GM18867 (cell line): ENCODE data around the gene DLGAP1.
"Not testable (repeated sequence)": the region's sequence is repeated elsewhere in the genome, so short reads cannot be mapped to it uniquely, and the experiment has no call there.

Experiments used
- ATAC-seq: cut with Tn5 transposase; IDR thresholded peaks from one replicate; pipeline ENCODE4 v1.9.1; 2021; ENCODE audit warnings: mild to moderate bottlenecking, moderate library complexity; ENCODE audit not compliant: unreplicated experiment

The DLGAP1 gene

GRCh38 chr18:3581890-3582289 lies 873.2 kb downstream of the DLGAP1 start:
- no peak for ATAC-seq

- ATAC-seq = not testable (repeated sequence)
These were observed 874.5 kb downstream of the DLGAP1 start for GRCh38 chr18:3580523-3581025.

DNA sequence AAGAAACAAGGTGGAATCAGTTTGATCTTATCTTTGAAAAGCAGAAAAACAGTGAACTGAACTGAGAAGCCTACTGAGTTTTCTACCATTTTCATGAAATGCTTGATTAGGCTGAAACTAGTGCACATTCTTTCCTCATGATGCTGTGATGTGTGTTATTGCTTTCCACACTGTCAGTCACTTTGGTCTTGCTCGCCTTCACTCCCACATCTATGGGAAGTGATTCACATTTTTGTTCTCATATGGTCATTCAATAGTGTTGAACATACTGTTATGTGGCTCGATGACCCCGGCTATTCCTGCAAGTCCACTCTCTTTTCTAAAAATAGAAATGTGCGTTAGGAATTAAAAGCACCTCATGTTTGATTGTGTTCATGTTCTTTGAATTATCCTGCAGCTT lies 875.4 kb downstream of the DLGAP1 start:
- ATAC-seq = no peak

- no peak for ATAC-seq
These were observed 876.5 kb downstream of the DLGAP1 start for GRCh38 chr18:3578621-3579020.

- ATAC-seq = no peak
These were observed 877.7 kb downstream of the DLGAP1 start for GRCh38 chr18:3577281-3577855.

- no peak for ATAC-seq
These were observed 882.3 kb downstream of the DLGAP1 start for GRCh38 chr18:3572761-3573160.

DNA sequence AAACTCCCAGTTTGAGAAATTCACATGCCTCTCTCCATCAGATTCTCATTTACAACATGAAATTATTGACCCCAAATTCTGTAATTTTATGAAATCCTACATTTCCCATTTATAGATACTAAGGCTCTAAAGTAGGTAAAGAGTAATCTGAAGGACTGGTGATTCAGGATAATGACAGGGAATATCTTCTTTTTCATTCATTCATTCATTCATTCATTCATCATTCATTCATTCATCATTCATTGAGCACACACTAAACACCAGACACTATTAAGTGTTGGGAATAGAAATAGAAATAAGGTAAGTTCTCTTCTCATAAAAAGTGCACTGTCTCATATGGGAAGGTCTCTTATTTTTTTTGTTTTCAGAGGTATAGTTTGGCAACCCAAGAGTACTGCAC lies 888.3 kb downstream of the DLGAP1 start:
- ATAC-seq = no peak

GRCh38 chr18:3560755-3561154 lies 894.4 kb downstream of the DLGAP1 start:
- ATAC-seq = no peak

DNA sequence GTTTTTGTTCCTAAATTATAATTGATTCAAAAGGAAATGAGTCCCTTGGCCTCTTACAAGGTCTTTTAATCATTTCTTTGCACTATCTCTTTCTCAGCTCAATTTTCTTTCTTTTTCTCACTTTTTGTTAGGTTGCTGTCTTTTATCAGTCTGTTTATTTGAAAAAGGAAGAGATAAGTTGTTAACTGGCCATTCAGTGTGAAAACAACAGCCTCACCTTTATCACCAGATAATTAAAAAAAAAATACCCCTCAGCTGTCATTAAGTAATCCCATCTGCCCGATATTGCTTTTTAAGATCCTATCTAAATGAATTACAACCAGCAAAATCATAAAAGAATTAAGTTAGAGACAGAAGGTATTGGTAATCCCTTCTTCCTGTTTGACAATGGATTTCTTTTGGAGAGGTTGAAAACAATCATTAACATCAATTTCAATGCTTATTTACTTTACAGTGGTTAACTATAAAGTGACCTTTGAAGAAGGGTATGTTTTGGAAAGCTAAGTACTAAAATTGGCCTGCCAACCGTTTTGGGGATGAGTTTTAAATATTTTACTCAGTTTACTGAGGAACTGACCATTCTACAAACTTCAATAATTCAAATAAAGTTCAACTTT lies 900.2 kb downstream of the DLGAP1 start:
- ATAC-seq = no peak

- no peak for ATAC-seq
These were observed 901.0 kb downstream of the DLGAP1 start for GRCh38 chr18:3554091-3554601.

DNA sequence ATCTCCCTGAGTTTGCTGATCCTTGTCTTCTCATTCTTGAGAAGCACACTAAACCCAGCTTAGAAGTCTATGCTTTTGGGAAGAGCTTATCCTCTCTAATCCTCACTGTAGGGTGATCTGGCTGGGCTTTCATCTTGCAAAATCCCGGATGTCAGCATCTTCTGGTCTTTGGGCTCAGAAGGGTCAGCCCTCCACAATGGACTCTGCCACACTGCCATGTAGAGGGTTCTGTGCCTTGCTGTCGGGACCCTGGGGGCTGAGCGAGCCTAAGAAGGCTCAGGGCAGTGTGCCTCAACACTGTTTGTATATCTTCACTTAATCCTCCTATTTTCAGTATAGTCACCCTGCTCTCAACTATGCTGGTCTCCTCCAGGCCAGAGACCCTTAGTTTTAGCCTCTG lies 902.8 kb downstream of the DLGAP1 start:
- no peak for ATAC-seq

DNA sequence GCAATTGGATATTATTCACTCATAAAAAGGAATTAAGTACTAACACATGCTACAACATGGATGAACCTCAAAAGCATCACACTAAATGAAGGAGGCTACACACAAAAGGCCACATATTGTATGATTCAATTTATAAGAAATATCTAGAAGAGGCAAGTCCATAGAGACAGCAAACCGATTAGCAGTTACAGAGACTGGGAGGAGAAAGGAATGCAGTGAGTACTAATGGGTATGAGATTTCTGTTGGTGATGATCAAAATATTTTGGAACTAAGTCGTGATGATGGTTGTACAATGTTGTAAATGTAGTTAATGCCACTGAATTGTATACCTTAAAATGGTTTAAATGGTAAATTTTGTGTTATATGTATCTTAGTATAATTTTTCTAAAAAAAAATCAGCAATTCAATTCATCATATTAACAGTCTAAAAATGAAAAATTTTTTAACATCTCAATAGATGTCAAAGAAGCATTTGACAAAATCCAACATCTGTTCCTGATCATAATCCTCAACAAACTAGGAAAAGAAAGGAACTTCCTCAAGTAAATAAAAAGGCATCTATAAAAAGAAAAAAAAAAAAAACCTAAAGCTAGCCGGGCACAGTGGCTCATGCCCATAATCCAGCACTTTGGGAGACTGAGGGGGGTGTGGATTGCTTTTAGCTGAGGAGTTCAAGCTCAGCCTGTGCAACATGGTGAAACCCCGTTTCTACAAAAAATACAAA lies 907.1 kb downstream of the DLGAP1 start:
- ATAC-seq = no peak

DNA sequence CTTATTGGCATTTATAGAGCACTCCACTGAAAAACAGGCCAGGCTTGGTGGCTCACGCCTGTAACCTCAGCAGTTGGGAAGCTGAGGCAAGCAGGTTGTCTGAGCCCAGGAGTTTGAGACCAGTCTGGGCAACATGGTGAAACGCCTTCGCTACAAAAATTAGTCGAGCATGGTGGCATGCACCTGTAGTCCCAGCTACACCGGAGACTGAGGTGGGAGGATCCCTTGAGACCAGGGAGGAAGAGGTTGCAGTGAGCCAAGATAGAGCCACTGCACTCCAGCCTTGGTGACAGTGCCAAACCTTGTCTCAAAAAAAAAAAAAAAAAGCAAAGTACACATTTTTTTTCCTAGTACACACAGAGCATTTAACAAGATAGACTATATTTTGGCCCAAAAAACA lies 909.0 kb downstream of the DLGAP1 start:
- ATAC-seq = no peak

DNA sequence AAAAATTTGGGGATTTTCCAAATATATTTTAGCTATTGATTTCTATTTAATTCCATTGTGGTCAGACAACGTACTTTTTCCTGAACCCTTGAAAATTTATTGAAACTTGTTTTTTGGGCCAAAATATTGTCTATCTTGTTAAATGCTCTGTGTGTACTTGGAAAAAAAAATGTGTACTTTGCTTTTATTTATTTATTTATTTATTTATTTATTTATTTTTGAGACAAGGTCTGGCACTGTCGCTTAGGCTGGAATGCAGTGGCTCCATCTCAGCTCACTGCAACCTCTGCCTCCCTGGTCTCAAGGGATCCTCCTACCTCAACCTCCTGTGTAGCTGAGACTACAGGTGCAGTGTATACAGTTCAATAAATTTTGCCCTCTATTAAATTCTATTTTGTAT lies 910.6 kb downstream of the DLGAP1 start:
- no peak for ATAC-seq

DNA sequence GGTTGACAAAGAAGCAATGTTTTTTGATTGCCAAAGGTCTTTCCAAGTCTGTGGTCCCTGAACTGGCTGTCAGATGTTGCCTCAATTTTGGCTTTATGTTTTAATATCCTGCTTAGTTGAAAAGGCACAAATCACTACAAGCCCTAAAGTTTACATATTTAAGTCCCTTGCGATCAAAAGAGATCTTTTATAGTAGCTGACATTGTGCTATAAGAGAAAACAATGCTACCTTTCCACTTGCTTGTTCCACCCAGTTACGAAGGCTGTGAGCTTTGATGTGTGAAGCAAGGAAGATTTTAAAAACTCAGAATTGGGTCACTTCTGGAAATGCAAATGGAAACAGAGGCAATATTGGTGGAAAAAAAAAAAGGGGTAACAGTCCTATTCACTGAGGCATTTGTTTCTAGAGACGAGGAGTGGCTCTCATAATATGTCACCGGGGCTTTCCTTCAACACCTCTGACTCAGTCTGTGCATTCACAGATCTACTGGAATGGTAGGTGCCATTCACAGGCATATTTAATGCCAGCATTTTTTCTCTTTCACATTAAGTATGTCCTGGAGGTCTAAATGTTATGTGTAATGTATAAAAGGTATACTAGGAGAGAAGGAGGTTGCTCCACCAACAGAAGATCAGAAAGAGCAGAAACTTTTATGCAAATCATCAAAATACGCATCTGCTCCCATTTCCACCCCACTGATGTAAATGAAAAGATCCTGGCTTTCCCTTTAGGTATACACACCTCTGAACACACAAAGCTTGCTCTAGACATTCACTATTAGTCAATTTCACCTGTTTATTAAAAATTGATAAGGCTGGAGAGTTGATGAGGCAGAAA lies 913.3 kb downstream of the DLGAP1 start:
- peak; percentile 84 for ATAC-seq

GRCh38 chr18:3540805-3541548 lies 914.1 kb downstream of the DLGAP1 start:
- ATAC-seq = no peak

GRCh38 chr18:3538954-3539617 lies 916.0 kb downstream of the DLGAP1 start:
- no peak for ATAC-seq

GRCh38 chr18:3538456-3538855 lies 916.7 kb downstream of the DLGAP1 start:
- ATAC-seq = no peak

DNA sequence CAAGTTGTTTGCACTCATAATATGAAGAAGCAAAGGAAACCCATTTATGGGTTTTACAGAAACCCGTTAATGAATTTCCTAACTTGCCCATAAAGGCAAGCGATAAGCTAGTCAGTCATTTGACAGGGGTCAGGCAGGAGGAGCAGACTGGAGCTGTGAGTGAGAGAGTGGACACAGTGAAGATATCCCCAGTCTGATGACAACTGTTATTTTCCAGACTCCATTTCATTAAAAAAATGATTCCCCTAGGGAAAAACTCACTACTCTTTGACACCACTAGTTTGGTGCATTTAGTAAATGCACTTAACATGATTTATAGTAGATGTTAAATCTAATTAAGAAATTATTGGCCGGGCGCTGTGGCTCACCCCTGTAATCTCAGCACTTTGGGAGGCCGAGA lies 924.3 kb downstream of the DLGAP1 start:
- ATAC-seq = no peak

DNA sequence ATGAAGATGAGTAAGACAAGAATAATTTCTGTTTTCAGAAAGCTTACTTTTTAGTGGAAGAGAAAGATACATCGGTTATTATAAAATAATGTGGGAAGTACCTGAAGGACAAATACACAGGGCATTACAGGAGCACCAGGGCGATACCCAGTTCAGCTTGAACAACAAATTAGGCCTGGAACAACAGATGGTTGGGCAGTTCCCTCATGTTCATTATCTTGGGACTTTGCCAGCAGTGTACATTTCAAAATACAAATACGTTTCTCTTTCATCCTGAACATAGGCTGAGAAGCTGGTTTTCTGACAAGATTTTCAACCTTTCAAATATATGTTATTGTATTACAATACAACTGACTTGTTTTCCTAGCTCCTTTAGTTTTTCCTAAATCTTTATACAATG lies 925.5 kb downstream of the DLGAP1 start:
- no peak for ATAC-seq
